ENCODE measurements around the gene NUP62.
A peak's percentile ranks its signal among the peaks of the same experiment; 100 is the strongest.

Gene NUP62

GRCh38 chr19:49894011-49894664 is 35.2 kb downstream of the NUP62 start:
- peak overlapping the region; percentile 33 for H2BK15ac ChIP-seq (ENCODE audit: low read depth, poor library complexity, severe bottlenecking)
- H3K4me1 ChIP-seq (ENCODE audit: control insufficient read depth, insufficient read depth, low read depth, low read length), result peaks cover 27% of the 10 kb centered on the region
- WGBS, result 93% methylated on average over 17 of the region's 18 CpGs
- no peak overlapping the region for H3K4me2 ChIP-seq (ENCODE audit: low read length, poor library complexity, severe bottlenecking)
- no peaks in the 10 kb centered on the region for H3K9me3 ChIP-seq (ENCODE audit: control insufficient read depth, low read length)
- H3K14ac ChIP-seq (ENCODE audit: low read length in 2 of 2), result no peak overlapping the region
- H3K79me1 ChIP-seq (replicated peaks; ENCODE audit: low read length, poor library complexity, severe bottlenecking), result peaks cover 2% of the 10 kb centered on the region
- H3K9ac ChIP-seq (ENCODE audit: low read length), result no peak overlapping the region
- H4K8ac ChIP-seq (ENCODE audit: low read length), result no peak overlapping the region
- no peak overlapping the region for H2AK5ac ChIP-seq (ENCODE audit: low read length, severe bottlenecking)
- no peak overlapping the region for H2BK120ac ChIP-seq (ENCODE audit: low read depth, low read length)
- no peak overlapping the region for H2BK12ac ChIP-seq (ENCODE audit: low read length in 2 of 2)
- H2BK5ac ChIP-seq (ENCODE audit: low read depth, low read length, poor library complexity, severe bottlenecking), result no peak overlapping the region
- H3K4me3 ChIP-seq (ENCODE audit: insufficient read depth in 1 of 2, low read depth in 1 of 2, low read length in 2 of 2), result no peak overlapping the region
- no peak overlapping the region for H2AFZ ChIP-seq (ENCODE audit: low read depth, low read length)
- H3K23ac ChIP-seq (ENCODE audit: low read length in 2 of 2), result no peak overlapping the region
- DNase-seq, result no peak
- H3K18ac ChIP-seq (ENCODE audit: low read depth in 1 of 2, low read length in 2 of 2), result no peak overlapping the region
- H3K4ac ChIP-seq (ENCODE audit: low read depth in 1 of 2, low read length in 2 of 2), result no peak overlapping the region
- peaks cover 0 to 8% of the 10 kb centered on the region in 2 experiments for H3K27me3 ChIP-seq (ENCODE audit: control insufficient read depth in 1 of 2, insufficient read depth in 1 of 2, low read length in 2 of 2)
- H3K36me3 ChIP-seq (ENCODE audit: control insufficient read depth in 1 of 2, insufficient read depth in 2 of 2, low read depth in 1 of 2, low read length in 2 of 2), result peaks cover 0 to 12% of the 10 kb centered on the region in 2 experiments
- H3K27ac ChIP-seq (ENCODE audit: low read length, poor library complexity, severe bottlenecking), result no peak overlapping the region
- H4K91ac ChIP-seq (ENCODE audit: low read length), result no peak overlapping the region

DNA sequence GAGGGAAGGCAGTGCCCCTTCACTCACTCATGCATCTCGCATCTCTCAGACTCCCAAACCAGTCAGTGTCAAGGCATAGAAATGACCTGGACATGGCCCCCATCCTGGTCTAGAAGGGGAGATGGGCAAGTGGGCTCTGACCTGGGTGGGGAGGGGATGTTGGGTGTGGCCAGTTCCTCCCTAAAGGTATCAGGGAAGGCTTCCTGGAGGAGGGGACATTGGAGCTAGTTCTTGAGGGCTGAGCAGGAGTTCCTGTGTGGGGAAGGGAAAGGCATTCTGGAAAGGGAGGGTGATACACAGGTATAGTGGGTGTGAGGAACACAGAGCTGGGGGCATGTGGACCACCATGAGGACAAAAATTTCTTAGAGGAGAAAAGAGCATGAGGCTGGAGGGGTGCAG is 36.6 kb downstream of the NUP62 start:
- no peak overlapping the region for H4K8ac ChIP-seq (ENCODE audit: low read length)
- no peak overlapping the region for H2BK15ac ChIP-seq (ENCODE audit: low read depth, poor library complexity, severe bottlenecking)
- no peak overlapping the region for H2BK5ac ChIP-seq (ENCODE audit: low read depth, low read length, poor library complexity, severe bottlenecking)
- H2AFZ ChIP-seq (ENCODE audit: low read depth, low read length), result no peak overlapping the region
- no peak overlapping the region for H2BK120ac ChIP-seq (ENCODE audit: low read depth, low read length)
- H4K91ac ChIP-seq (ENCODE audit: low read length), result no peak overlapping the region
- H3K4me3 ChIP-seq (ENCODE audit: insufficient read depth in 1 of 2, low read depth in 1 of 2, low read length in 2 of 2), result no peak overlapping the region
- no peak for DNase-seq
- H3K4me1 ChIP-seq (ENCODE audit: control insufficient read depth, insufficient read depth, low read depth, low read length), result peaks cover 27% of the 10 kb centered on the region
- no CpG with 5 or more reads among the region's 1 CpG for WGBS
- H2BK12ac ChIP-seq (ENCODE audit: low read length in 2 of 2), result no peak overlapping the region
- H3K4me2 ChIP-seq (ENCODE audit: low read length, poor library complexity, severe bottlenecking), result no peak overlapping the region
- H3K23ac ChIP-seq (ENCODE audit: low read length in 2 of 2), result no peak overlapping the region
- H3K79me1 ChIP-seq (replicated peaks; ENCODE audit: low read length, poor library complexity, severe bottlenecking), result peaks cover 2% of the 10 kb centered on the region
- no peaks in the 10 kb centered on the region for H3K9me3 ChIP-seq (ENCODE audit: control insufficient read depth, low read length)
- no peak overlapping the region for H3K18ac ChIP-seq (ENCODE audit: low read depth in 1 of 2, low read length in 2 of 2)
- H3K27ac ChIP-seq (ENCODE audit: low read length, poor library complexity, severe bottlenecking), result no peak overlapping the region
- peaks cover 4 to 25% of the 10 kb centered on the region in 2 experiments for H3K36me3 ChIP-seq (ENCODE audit: control insufficient read depth in 1 of 2, insufficient read depth in 2 of 2, low read depth in 1 of 2, low read length in 2 of 2)
- peaks cover 0 to 8% of the 10 kb centered on the region in 2 experiments for H3K27me3 ChIP-seq (ENCODE audit: control insufficient read depth in 1 of 2, insufficient read depth in 1 of 2, low read length in 2 of 2)
- no peak overlapping the region for H3K4ac ChIP-seq (ENCODE audit: low read depth in 1 of 2, low read length in 2 of 2)
- no peak overlapping the region for H3K14ac ChIP-seq (ENCODE audit: low read length in 2 of 2)
- no peak overlapping the region for H2AK5ac ChIP-seq (ENCODE audit: low read length, severe bottlenecking)
- no peak overlapping the region for H3K9ac ChIP-seq (ENCODE audit: low read length)

GRCh38 chr19:49891393-49891792 is 37.9 kb downstream of the NUP62 start:
- no peak overlapping the region for H4K91ac ChIP-seq (ENCODE audit: low read length)
- no peak overlapping the region for H2AFZ ChIP-seq (ENCODE audit: low read depth, low read length)
- H3K18ac ChIP-seq (ENCODE audit: low read depth in 1 of 2, low read length in 2 of 2), result no peak overlapping the region
- H2BK15ac ChIP-seq (ENCODE audit: low read depth, poor library complexity, severe bottlenecking), result no peak overlapping the region
- H2BK120ac ChIP-seq (ENCODE audit: low read depth, low read length), result no peak overlapping the region
- peaks cover 18% of the 10 kb centered on the region for H3K4me1 ChIP-seq (ENCODE audit: control insufficient read depth, insufficient read depth, low read depth, low read length)
- no peak overlapping the region for H3K14ac ChIP-seq (ENCODE audit: low read length in 2 of 2)
- H3K4ac ChIP-seq (ENCODE audit: low read depth in 1 of 2, low read length in 2 of 2), result no peak overlapping the region
- H3K27ac ChIP-seq (ENCODE audit: low read length, poor library complexity, severe bottlenecking), result no peak overlapping the region
- H2BK12ac ChIP-seq (ENCODE audit: low read length in 2 of 2), result peak overlapping the region in 1 of 2 experiments; percentile 26
- H3K79me1 ChIP-seq (replicated peaks; ENCODE audit: low read length, poor library complexity, severe bottlenecking), result peaks cover 2% of the 10 kb centered on the region
- H3K4me3 ChIP-seq (ENCODE audit: insufficient read depth in 1 of 2, low read depth in 1 of 2, low read length in 2 of 2), result no peak overlapping the region
- no peak overlapping the region for H4K8ac ChIP-seq (ENCODE audit: low read length)
- H2AK5ac ChIP-seq (ENCODE audit: low read length, severe bottlenecking), result no peak overlapping the region
- no peak overlapping the region for H3K9ac ChIP-seq (ENCODE audit: low read length)
- no peak overlapping the region for H3K23ac ChIP-seq (ENCODE audit: low read length in 2 of 2)
- no peak for DNase-seq
- 90% methylated on average over 17 of the region's 17 CpGs for WGBS
- peaks cover 0 to 8% of the 10 kb centered on the region in 2 experiments for H3K27me3 ChIP-seq (ENCODE audit: control insufficient read depth in 1 of 2, insufficient read depth in 1 of 2, low read length in 2 of 2)
- H3K9me3 ChIP-seq (ENCODE audit: control insufficient read depth, low read length), result no peaks in the 10 kb centered on the region
- H2BK5ac ChIP-seq (ENCODE audit: low read depth, low read length, poor library complexity, severe bottlenecking), result no peak overlapping the region
- no peak overlapping the region for H3K4me2 ChIP-seq (ENCODE audit: low read length, poor library complexity, severe bottlenecking)
- peaks cover 7 to 34% of the 10 kb centered on the region in 2 experiments for H3K36me3 ChIP-seq (ENCODE audit: control insufficient read depth in 1 of 2, insufficient read depth in 2 of 2, low read depth in 1 of 2, low read length in 2 of 2)

- peaks cover 12% of the 10 kb centered on the region for H3K4me1 ChIP-seq (ENCODE audit: control insufficient read depth, insufficient read depth, low read depth, low read length)
- DNase-seq, result no peak
These were observed 38.7 kb downstream of the NUP62 start for GRCh38 chr19:49890349-49891311.

More at GRCh38 chr19:49890349-49891311, 38.7 kb downstream of the NUP62 start:
- Histone ChIP-seq H3K9ac (ENCODE audit: low read length) (no peak overlapping the region), H3K79me1 (replicated peaks; ENCODE audit: low read length, poor library complexity, severe bottlenecking) (peaks cover 2% of the 10 kb centered on the region), H2AK5ac (ENCODE audit: low read length, severe bottlenecking) (no peak overlapping the region), H3K27ac (ENCODE audit: low read length, poor library complexity, severe bottlenecking) (no peak overlapping the region), H3K9me3 (ENCODE audit: control insufficient read depth, low read length) (no peaks in the 10 kb centered on the region), H2BK120ac (ENCODE audit: low read depth, low read length) (no peak overlapping the region), H3K14ac (ENCODE audit: low read length in 2 of 2) (peak overlapping the region in 1 of 2 experiments; percentile 66), H2BK15ac (ENCODE audit: low read depth, poor library complexity, severe bottlenecking) (no peak overlapping the region), H3K4me2 (ENCODE audit: low read length, poor library complexity, severe bottlenecking) (peak overlapping the region; percentile 47), H3K27me3 (ENCODE audit: control insufficient read depth in 1 of 2, insufficient read depth in 1 of 2, low read length in 2 of 2) (peaks cover 0 to 8% of the 10 kb centered on the region in 2 experiments), H2AFZ (ENCODE audit: low read depth, low read length) (no peak overlapping the region), H3K18ac (ENCODE audit: low read depth in 1 of 2, low read length in 2 of 2) (peak overlapping the region in 1 of 2 experiments; percentile 40), H2BK5ac (ENCODE audit: low read depth, low read length, poor library complexity, severe bottlenecking) (no peak overlapping the region), H3K23ac (ENCODE audit: low read length in 2 of 2) (peak overlapping the region in 1 of 2 experiments; percentile 14), H3K4me3 (ENCODE audit: insufficient read depth in 1 of 2, low read depth in 1 of 2, low read length in 2 of 2) (peak overlapping the region in 1 of 2 experiments; percentile 44), H3K4ac (ENCODE audit: low read depth in 1 of 2, low read length in 2 of 2) (peak overlapping the region in 1 of 2 experiments; percentile 18), H2BK12ac (ENCODE audit: low read length in 2 of 2) (peak overlapping the region in 1 of 2 experiments; percentile 84), H4K8ac (ENCODE audit: low read length) (no peak overlapping the region), H3K36me3 (ENCODE audit: control insufficient read depth in 1 of 2, insufficient read depth in 2 of 2, low read depth in 1 of 2, low read length in 2 of 2) (peaks cover 13 to 36% of the 10 kb centered on the region in 2 experiments), H4K91ac (ENCODE audit: low read length) (no peak overlapping the region)
- 19% methylated on average over 66 of the region's 69 CpGs for WGBS

All from mesenchymal stem cell (in vitro differentiated cells and primary cell).